ENCODE data around the gene FHL1. TPM values are rescaled to one million over a fixed set of nuclear protein-coding genes. Genes with fewer than 3 reads are reported as not detected.

Gene FHL1
- total and polyA plus RNA-seq, 12 donors: 367 to 3,919 (median 2,586) TPM

GRCh38 chrX:136194536-136194935 is 47.2 kb downstream of the FHL1 start:
- DNase-seq (no peak), ATAC-seq (no peak)
- Histone ChIP-seq H3K27me3 (peaks cover 0 to 22% (median 0%) of the 10 kb centered on the region in 7 donors), H3K27ac (peak overlapping the region; percentile 3 to 92 (median 78)), H3K9me3 (no peaks in the 10 kb centered on the region), H3K4me3 (no peak overlapping the region), H3K36me3 (no peaks in the 10 kb centered on the region), H3K4me1 (peaks cover 2 to 88% (median 48%) of the 10 kb centered on the region in 9 donors)
- TF ChIP-seq CTCF (IDR thresholded peaks at IDR 0.05): no peak
- intact Hi-C loops (cut with DNase I): no loop called here
- WGBS, 2 donors: 95 to 96% methylated on average over 2 of the region's 2 CpGs

GRCh38 chrX:136195247-136195646 is 47.9 kb downstream of the FHL1 start:
- H3K4me1 ChIP-seq: peaks cover 2 to 87% (median 46%) of the 10 kb centered on the region in 9 donors
- H3K27me3 ChIP-seq: peaks cover 0 to 22% (median 0%) of the 10 kb centered on the region in 7 donors
- H3K4me3 ChIP-seq: no peak overlapping the region
- H3K27ac ChIP-seq: peak overlapping the region; percentile 3 to 92 (median 78)
- intact Hi-C loops (cut with DNase I): no loop called here
- TF ChIP-seq CTCF (IDR thresholded peaks at IDR 0.05): no peak
- H3K9me3 ChIP-seq: no peaks in the 10 kb centered on the region
- ATAC-seq (no peak), DNase-seq (no peak)
- 50 to 51% methylated on average over 4 of the region's 4 CpGs for WGBS, 2 donors
- H3K36me3 ChIP-seq: no peaks in the 10 kb centered on the region

GRCh38 chrX:136196691-136197155 is 49.4 kb downstream of the FHL1 start:
- ATAC-seq (peak in 7 of 8 donors; percentile 21 to 64 (median 43)), DNase-seq (peak in 1 of 2 donors; percentile 18)
- Histone ChIP-seq H3K9me3 (no peaks in the 10 kb centered on the region), H3K4me3 (peak overlapping the region in 8 of 10 donors; percentile 17 to 54 (median 46)), H3K27me3 (peaks cover 0 to 28% (median 0%) of the 10 kb centered on the region in 7 donors), H3K36me3 (no peaks in the 10 kb centered on the region), H3K4me1 (peaks cover 2 to 79% (median 32%) of the 10 kb centered on the region in 9 donors), H3K27ac (peak overlapping the region; percentile 15 to 92 (median 79))
- no peak for TF ChIP-seq CTCF (IDR thresholded peaks at IDR 0.05)
- 28 to 46% methylated on average over 7 of the region's 7 CpGs for WGBS, 2 donors
- intact Hi-C loops (cut with DNase I): no loop called here

- Histone ChIP-seq H3K4me3 (peak overlapping the region in 9 of 10 donors; percentile 1 to 54 (median 46)), H3K27me3 (peaks cover 0 to 28% (median 0%) of the 10 kb centered on the region in 7 donors), H3K36me3 (no peaks in the 10 kb centered on the region), H3K9me3 (no peaks in the 10 kb centered on the region), H3K4me1 (peaks cover 4 to 71% (median 26%) of the 10 kb centered on the region in 9 donors), H3K27ac (peak overlapping the region; percentile 56 to 92 (median 79))
- DNase-seq (no peak), ATAC-seq (no peak)
- intact Hi-C loops (cut with DNase I): no loop called here
- TF ChIP-seq CTCF (IDR thresholded peaks at IDR 0.05): no peak
These were observed 50.7 kb downstream of the FHL1 start for GRCh38 chrX:136198010-136198409.

Measured in heart right ventricle (tissue), 16 donors.